RWPE2 (cell line): ENCODE data around the gene RRP12.
A peak's percentile ranks its signal among the peaks of the same experiment; 100 is the strongest.

Source experiments
- ATAC-seq: fragments of 200-7000 bp; cut with Tn5 transposase; 3 replicates; pipeline ENCODE4 v1.9.1; 2021; ENCODE audit warnings: low read depth
- DNase-seq: peaks from one replicate; pipeline ENCODE4 v3.0.0-alpha.2; 2020; ENCODE audit warnings: low spot score
- H3K27ac ChIP-seq: fragments of 450-650 bp; 2 replicates; pipeline ENCODE4 v1.5.1; 2017; ENCODE audit warnings: mild to moderate bottlenecking; ENCODE audit not compliant: poor library complexity, severe bottlenecking
- H3K27me3 ChIP-seq: fragments of 250-450 bp; sonication (Bioruptor Pico); 2 replicates; pipeline ENCODE4 v1.5.1; 2021; ENCODE audit warnings: mild to moderate bottlenecking, moderate library complexity; ENCODE audit not compliant: insufficient read depth, poor library complexity, severe bottlenecking
- H3K36me3 ChIP-seq: fragments of 250-450 bp; sonication (Bioruptor Pico); 2 replicates; pipeline ENCODE4 v1.5.1; 2020; ENCODE audit warnings: low read depth, mild to moderate bottlenecking, moderate library complexity
- H3K4me1 ChIP-seq: fragments of 250-450 bp; sonication (Bioruptor Pico); 2 replicates; pipeline ENCODE4 v1.5.1; 2021; ENCODE audit warnings: mild to moderate bottlenecking, moderate library complexity; ENCODE audit not compliant: insufficient read depth, poor library complexity, severe bottlenecking
- H3K4me3 ChIP-seq: fragments of 250-450 bp; sonication (Bioruptor Pico); 2 replicates; pipeline ENCODE4 v1.5.1; 2021; ENCODE audit warnings: mild to moderate bottlenecking, moderate library complexity; ENCODE audit not compliant: severe bottlenecking
- H3K9me3 ChIP-seq: fragments of 250-450 bp; sonication (Bioruptor Pico); 2 replicates; pipeline ENCODE4 v1.5.1; 2021; ENCODE audit warnings: mild to moderate bottlenecking, moderate library complexity; ENCODE audit not compliant: severe bottlenecking
- CTCF ChIP-seq: fragments of 450-650 bp; IDR thresholded peaks from one replicate; pipeline ENCODE4 v1.5.1; 2017; ENCODE audit warnings: mild to moderate bottlenecking, moderate library complexity; ENCODE audit not compliant: poor library complexity, severe bottlenecking

Gene RRP12

GRCh38 chr10:97319671-97320479 lies 81.3 kb downstream of the RRP12 start:
- ATAC-seq = peak; percentile 20
- no peaks in the 10 kb centered on the region for H3K4me1 ChIP-seq
- DNase-seq = no peak
- H3K27me3 ChIP-seq = no peaks in the 10 kb centered on the region
- no peaks in the 10 kb centered on the region for H3K36me3 ChIP-seq
- H3K27ac ChIP-seq = peak overlapping the region; percentile 40
- H3K4me3 ChIP-seq = peak overlapping the region; percentile 72
- TF ChIP-seq CTCF = no peak
- H3K9me3 ChIP-seq = no peaks in the 10 kb centered on the region

- H3K4me3 ChIP-seq = peak within 1 kb of the TSS; percentile 72
- H3K36me3 ChIP-seq = no peaks in the 10 kb centered on the region
- H3K27me3 ChIP-seq = no peaks in the 10 kb centered on the region
- no peaks in the 10 kb centered on the region for H3K9me3 ChIP-seq
- DNase-seq (peak; percentile 87), ATAC-seq (peak; percentile 83)
- no peak for TF ChIP-seq CTCF
- peak within 1 kb of the TSS; percentile 40 for H3K27ac ChIP-seq
- H3K4me1 ChIP-seq = no peaks in the 10 kb centered on the region
Measured at GRCh38 chr10:97318772-97319651, 82.1 kb downstream of the RRP12 start, which contains the start of gene FRAT1. Gene FRAT1 (plus strand): TSS chr10:97319271. CDS start chr10:97319454, 183 bp downstream.

- ATAC-seq = no peak
- H3K4me3 ChIP-seq = no peak overlapping the region
- H3K27ac ChIP-seq = no peak overlapping the region
- no peaks in the 10 kb centered on the region for H3K4me1 ChIP-seq
- no peak for TF ChIP-seq CTCF
- no peaks in the 10 kb centered on the region for H3K36me3 ChIP-seq
- H3K9me3 ChIP-seq = no peaks in the 10 kb centered on the region
- no peaks in the 10 kb centered on the region for H3K27me3 ChIP-seq
- DNase-seq = no peak
Measured at GRCh38 chr10:97314671-97315070, 86.5 kb downstream of the RRP12 start.

GRCh38 chr10:97312897-97313296 lies 88.2 kb downstream of the RRP12 start:
- Histone ChIP-seq H3K36me3 (no peaks in the 10 kb centered on the region), H3K4me1 (no peaks in the 10 kb centered on the region), H3K27me3 (no peaks in the 10 kb centered on the region), H3K27ac (no peak overlapping the region), H3K9me3 (no peaks in the 10 kb centered on the region), H3K4me3 (no peak overlapping the region)
- ATAC-seq (no peak), DNase-seq (no peak)
- no peak for TF ChIP-seq CTCF
